OCI-LY3 (cell line): Measurements from ENCODE around the gene RRAD.

ENCODE experiments used
- CTCF ChIP-seq: fragments of 200-600, 300-600 bp; sonication (generic); IDR thresholded peaks from 2 replicates; pipeline ENCODE4 v1.5.1; 2014; ENCODE audit warnings: antibody characterized with exemption, low read length, low read depth
- EZH2phosphoT487 ChIP-seq: fragments of 200-600 bp; shearing (Covaris generic); IDR thresholded peaks from 2 replicates; pipeline ENCODE4 v1.6.1; 2018; ENCODE audit warnings: antibody characterized with exemption, mixed run types, low read depth

GRCh38 chr16:66930189-66930588, 4.9 kb upstream of the RRAD start:
- no peak for TF ChIP-seq CTCF
- TF ChIP-seq EZH2phosphoT487, result no peak
